SK-MEL-5 (cell line): ENCODE measurements around the gene KCNK4. TPM values are rescaled to one million over a fixed set of nuclear protein-coding genes. Genes with fewer than 3 reads are reported as not detected.
"Not testable (repeated sequence)": the region's sequence is repeated elsewhere in the genome, so short reads cannot be mapped to it uniquely, and the experiment has no call there.

Experiments
- DNase-seq: peaks from one replicate; pipeline ENCODE4 v3.0.0-alpha.2; 2016; ENCODE audit warnings: low read depth, low spot score
- in situ Hi-C: cut with HindIII; loops from 2 replicates; pipeline ENCODE4 v1.10.0; 2016; ENCODE audit warnings: low sequenced_read_pairs, high pct_unique_total_duplicates, low pct_unique_long_range_greater_than_20kb
- total RNA-seq: library from RNA; depleted of rRNA; stranded (reverse); fragments of >200 nt; shearing (Covaris generic); gene quantifications from 2 replicates; pipeline ENCODE4 v1.2.3, GENCODE V29; 2014

KCNK4 gene
- total RNA-seq, 1 experiment from 2014 or later: not detected

- DNase-seq, in situ Hi-C loops: not testable (repeated sequence)
Measured at GRCh38 chr11:64315667-64316526, 24.8 kb downstream of the KCNK4 start.

- in situ Hi-C loops: no loop called here
- no peak for DNase-seq
Measured at GRCh38 chr11:64316672-64317324, 25.7 kb downstream of the KCNK4 start.

- DNase-seq: peak; percentile 92
- in situ Hi-C loops: no loop called here
Measured at GRCh38 chr11:64317325-64317960, 26.3 kb downstream of the KCNK4 start, which contains the start of gene TRMT112. Gene TRMT112, minus strand, starts transcription at chr11:64317559. Its CDS starts 33 bp downstream, at chr11:64317526.

- in situ Hi-C loops: no loop called here
Measured at GRCh38 chr11:64317961-64318765, 27.1 kb downstream of the KCNK4 start, which contains the start of gene PRDX5. Gene PRDX5, plus strand, starts transcription at chr11:64318121. Its CDS starts 95 bp downstream, at chr11:64318216.

GRCh38 chr11:64318766-64319761 is 28.0 kb downstream of the KCNK4 start:
- in situ Hi-C loops: no loop called here
- DNase-seq: no peak

More at GRCh38 chr11:64317961-64318765, 27.1 kb downstream of the KCNK4 start, which contains the start of gene PRDX5:
- DNase-seq: peak; percentile 94

- in situ Hi-C loops: no loop called here
- no peak for DNase-seq
Measured at GRCh38 chr11:64320556-64320955, 29.5 kb downstream of the KCNK4 start.

GRCh38 chr11:64321026-64321425 is 29.9 kb downstream of the KCNK4 start:
- in situ Hi-C loops: no loop called here
- DNase-seq: no peak

- in situ Hi-C loops: no loop called here
- DNase-seq: no peak
Measured at GRCh38 chr11:64321533-64321932, 30.4 kb downstream of the KCNK4 start.

- no peak for DNase-seq
- in situ Hi-C loops: no loop called here
Measured at GRCh38 chr11:64322925-64323260, 31.8 kb downstream of the KCNK4 start.

GRCh38 chr11:64323373-64323772 is 32.3 kb downstream of the KCNK4 start:
- in situ Hi-C loops: no loop called here

GRCh38 chr11:64323984-64324383 is 32.9 kb downstream of the KCNK4 start:
- in situ Hi-C loops, DNase-seq: not testable (repeated sequence)

More at GRCh38 chr11:64323373-64323772, 32.3 kb downstream of the KCNK4 start:
- no peak for DNase-seq

- no peak for DNase-seq
- in situ Hi-C loops: no loop called here
Measured at GRCh38 chr11:64324692-64325469, 33.8 kb downstream of the KCNK4 start.

GRCh38 chr11:64327375-64327774 is 36.3 kb downstream of the KCNK4 start:
- no peak for DNase-seq
- in situ Hi-C loops: no loop called here

GRCh38 chr11:64327993-64328392 is 36.9 kb downstream of the KCNK4 start:
- in situ Hi-C loops: no loop called here
- no peak for DNase-seq

GRCh38 chr11:64330888-64331287 is 39.8 kb downstream of the KCNK4 start:
- in situ Hi-C loops: no loop called here
- DNase-seq: no peak
